ENCODE measurements around the gene GLE1. TPM values are rescaled to one million over a fixed set of nuclear protein-coding genes. Genes with fewer than 3 reads are reported as not detected.

Gene GLE1
- total RNA-seq (22.8 TPM), polyA plus RNA-seq (ENCODE audit: insufficient read depth, low read depth, low replicate concordance) (15.6 TPM)
- long read RNA-seq, donor 1, partial matches to known transcripts, result 0 of 2 reads
- long read RNA-seq, donor 1, other reads (novel, unspliced or antisense), result 0 of 2 reads
- long read RNA-seq, donor 2, result 0 reads
- long read RNA-seq, donor 3, partial matches to known transcripts, result 16 of 20 reads
- long read RNA-seq, donor 3, other reads (novel, unspliced or antisense), result 0 of 20 reads
- long read RNA-seq, donor 4, partial matches to known transcripts, result 0 of 3 reads
- long read RNA-seq, donor 4, other reads (novel, unspliced or antisense), result 0 of 3 reads
- long read RNA-seq, donor 5, result 0 reads
- long read RNA-seq, donor 6, partial matches to known transcripts, result 0 of 1 reads
- long read RNA-seq, donor 6, other reads (novel, unspliced or antisense), result 0 of 1 reads
- long read RNA-seq, donor 7, transcript GLE1-201 (16 exons, 3,321 nt), result major isoform, 21 of 34 reads
- long read RNA-seq, donor 7, partial matches to known transcripts, result 2 of 34 reads
- long read RNA-seq, donor 7, other reads (novel, unspliced or antisense), result 11 of 34 reads
- long read RNA-seq, donor 8, result 0 reads
- long read RNA-seq, donor 9, partial matches to known transcripts, result 0 of 1 reads
- long read RNA-seq, donor 9, other reads (novel, unspliced or antisense), result 0 of 1 reads
- long read RNA-seq, donor 10, partial matches to known transcripts, result 0 of 1 reads
- long read RNA-seq, donor 10, other reads (novel, unspliced or antisense), result 0 of 1 reads

DNA sequence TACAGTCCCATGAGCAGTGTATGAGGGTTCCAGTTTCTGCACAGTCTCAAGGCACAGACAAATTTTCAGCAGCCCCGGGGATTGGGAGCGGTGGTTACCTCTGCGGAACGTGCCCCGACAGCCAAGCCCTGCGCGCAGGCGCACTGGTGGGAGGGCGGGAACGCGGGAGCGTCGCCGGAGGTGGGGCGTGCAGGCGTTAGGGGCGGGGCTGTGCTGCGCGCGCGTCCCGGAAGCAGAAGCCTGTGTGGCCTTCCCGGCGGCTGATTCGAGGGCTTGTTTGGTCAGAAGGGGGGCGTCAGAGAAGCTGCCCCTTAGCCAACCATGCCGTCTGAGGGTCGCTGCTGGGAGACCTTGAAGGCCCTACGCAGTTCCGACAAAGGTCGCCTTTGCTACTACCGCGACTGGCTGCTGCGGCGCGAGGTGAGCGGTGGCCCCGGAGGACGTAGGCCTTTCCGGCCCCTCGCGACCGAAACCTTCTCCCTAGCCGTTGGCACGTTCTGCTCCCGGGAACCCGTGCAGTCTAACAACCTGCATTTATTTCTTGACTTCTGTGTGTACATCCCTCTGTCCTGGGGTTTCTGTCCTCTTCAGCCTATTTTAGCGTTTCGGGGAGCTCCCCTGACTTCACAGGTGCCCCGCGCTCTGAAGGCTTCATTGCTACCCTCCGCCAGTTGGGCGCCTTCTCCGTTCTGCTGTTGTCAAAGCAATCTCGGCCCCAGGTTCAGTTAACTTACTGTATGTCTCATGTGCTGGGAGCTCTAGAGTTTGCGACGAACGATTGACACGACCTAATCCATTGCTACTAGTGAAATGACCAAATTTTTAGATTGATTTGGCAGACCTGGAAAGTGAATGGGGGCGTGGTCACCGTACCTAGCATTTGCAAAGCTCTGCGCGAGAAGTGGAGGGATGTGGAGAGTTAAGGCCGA, at the start of gene GLE1:
GLE1 (plus strand) TSS at position 235 of the 929 bp plus-strand sequence; CDS start at position 322, 87 bp downstream.
- intact Hi-C loops (cut with DNase I), result no loop called here
- no peaks in the 10 kb centered on the region for H3K9me3 ChIP-seq (ENCODE audit: control insufficient read depth in 2 of 3, insufficient read depth in 1 of 3, low read length in 3 of 3)
- H3K4me1 ChIP-seq (ENCODE audit: control insufficient read depth in 2 of 3, insufficient read depth in 2 of 3, low read depth in 1 of 3, low read length in 3 of 3), result peaks cover 4 to 10% (median 5%) of the 10 kb centered on the region in 3 donors
- peaks cover 0 to 7% (median 5%) of the 10 kb centered on the region in 3 donors for H3K36me3 ChIP-seq (ENCODE audit: control insufficient read depth in 2 of 3, insufficient read depth in 3 of 3, low read length in 3 of 3)
- DNase-seq, result peak; percentile 96 to 98 (median 97)
- peak within 1 kb of the TSS; percentile 74 to 88 (median 87) for H3K9ac ChIP-seq (ENCODE audit: low read length in 3 of 3)
- H3K4me3 ChIP-seq (ENCODE audit: low read length in 3 of 3), result peak within 1 kb of the TSS; percentile 93 to 99 (median 96)
- peak within 1 kb of the TSS; percentile 73 to 81 for H3K27ac ChIP-seq (ENCODE audit: low read depth in 2 of 2, low read length in 2 of 2)
- H3K27me3 ChIP-seq (ENCODE audit: control insufficient read depth, insufficient read depth, low read length), result no peaks in the 10 kb centered on the region
- TF ChIP-seq, protein P1, sequence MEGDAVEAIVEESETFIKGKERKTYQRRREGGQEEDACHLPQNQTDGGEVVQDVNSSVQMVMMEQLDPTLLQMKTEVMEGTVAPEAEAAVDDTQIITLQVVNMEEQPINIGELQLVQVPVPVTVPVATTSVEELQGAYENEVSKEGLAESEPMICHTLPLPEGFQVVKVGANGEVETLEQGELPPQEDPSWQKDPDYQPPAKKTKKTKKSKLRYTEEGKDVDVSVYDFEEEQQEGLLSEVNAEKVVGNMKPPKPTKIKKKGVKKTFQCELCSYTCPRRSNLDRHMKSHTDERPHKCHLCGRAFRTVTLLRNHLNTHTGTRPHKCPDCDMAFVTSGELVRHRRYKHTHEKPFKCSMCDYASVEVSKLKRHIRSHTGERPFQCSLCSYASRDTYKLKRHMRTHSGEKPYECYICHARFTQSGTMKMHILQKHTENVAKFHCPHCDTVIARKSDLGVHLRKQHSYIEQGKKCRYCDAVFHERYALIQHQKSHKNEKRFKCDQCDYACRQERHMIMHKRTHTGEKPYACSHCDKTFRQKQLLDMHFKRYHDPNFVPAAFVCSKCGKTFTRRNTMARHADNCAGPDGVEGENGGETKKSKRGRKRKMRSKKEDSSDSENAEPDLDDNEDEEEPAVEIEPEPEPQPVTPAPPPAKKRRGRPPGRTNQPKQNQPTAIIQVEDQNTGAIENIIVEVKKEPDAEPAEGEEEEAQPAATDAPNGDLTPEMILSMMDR (IDR thresholded peaks at IDR 0.05; ENCODE audit: borderline replicate concordance, extremely low read depth, insufficient read depth), result no peak
- no peak for FAIRE-seq

DNA sequence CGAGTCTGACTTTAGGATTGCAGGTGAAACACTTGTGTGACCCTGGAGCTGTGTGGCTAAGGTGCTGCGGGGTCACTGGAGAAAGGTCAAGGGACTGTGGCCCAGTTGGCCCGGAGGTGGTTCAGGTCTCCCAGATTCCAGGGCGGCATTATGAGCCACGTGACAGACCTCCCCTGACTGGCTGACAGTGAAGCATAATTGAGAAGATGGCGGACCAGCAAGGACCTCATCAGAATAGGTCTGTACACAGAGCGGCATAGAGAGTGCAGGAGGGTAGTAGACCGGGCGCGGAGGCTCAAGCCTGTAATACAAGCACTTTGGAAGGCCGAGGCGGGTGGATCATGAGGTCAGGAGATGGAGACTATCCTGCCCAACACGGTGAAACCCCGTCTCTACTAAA, 49.5 kb upstream of the GLE1 start:
- peak in 2 of 5 donors; percentile 3 to 59 for DNase-seq
- H3K9ac ChIP-seq (ENCODE audit: low read length in 3 of 3), result no peak overlapping the region
- H3K36me3 ChIP-seq (ENCODE audit: control insufficient read depth in 2 of 3, insufficient read depth in 3 of 3, low read length in 3 of 3), result no peaks in the 10 kb centered on the region
- intact Hi-C loops (cut with DNase I), result no loop called here
- FAIRE-seq, result no peak
- no peak overlapping the region for H3K27ac ChIP-seq (ENCODE audit: low read depth in 2 of 2, low read length in 2 of 2)
- no peak overlapping the region for H3K4me3 ChIP-seq (ENCODE audit: low read length in 3 of 3)
- no peaks in the 10 kb centered on the region for H3K27me3 ChIP-seq (ENCODE audit: control insufficient read depth, insufficient read depth, low read length)
- H3K4me1 ChIP-seq (ENCODE audit: control insufficient read depth in 2 of 3, insufficient read depth in 2 of 3, low read depth in 1 of 3, low read length in 3 of 3), result peaks cover 0 to 6% (median 0%) of the 10 kb centered on the region in 3 donors
- H3K9me3 ChIP-seq (ENCODE audit: control insufficient read depth in 2 of 3, insufficient read depth in 1 of 3, low read length in 3 of 3), result no peaks in the 10 kb centered on the region
- TF ChIP-seq, protein P1 (IDR thresholded peaks at IDR 0.05; ENCODE audit: borderline replicate concordance, extremely low read depth, insufficient read depth), result no peak

GRCh38 chr9:128455849-128456612, 48.5 kb upstream of the GLE1 start, which contains the start of gene ODF2:
Gene ODF2, plus strand, starts transcription at chr9:128456006. Its CDS starts 86 bp downstream, at chr9:128456092.
- peaks cover under 1 to 10% (median 7%) of the 10 kb centered on the region in 3 donors for H3K36me3 ChIP-seq (ENCODE audit: control insufficient read depth in 2 of 3, insufficient read depth in 3 of 3, low read length in 3 of 3)
- intact Hi-C loops (cut with DNase I), result no loop called here
- peak within 1 kb of the TSS; percentile 65 to 69 (median 67) for H3K9ac ChIP-seq (ENCODE audit: low read length in 3 of 3)
- no peaks in the 10 kb centered on the region for H3K9me3 ChIP-seq (ENCODE audit: control insufficient read depth in 2 of 3, insufficient read depth in 1 of 3, low read length in 3 of 3)
- H3K4me1 ChIP-seq (ENCODE audit: control insufficient read depth in 2 of 3, insufficient read depth in 2 of 3, low read depth in 1 of 3, low read length in 3 of 3), result peaks cover 0 to 6% (median 0%) of the 10 kb centered on the region in 3 donors
- H3K4me3 ChIP-seq (ENCODE audit: low read length in 3 of 3), result peak within 1 kb of the TSS; percentile 63 to 85 (median 84)
- H3K27me3 ChIP-seq (ENCODE audit: control insufficient read depth, insufficient read depth, low read length), result no peaks in the 10 kb centered on the region
- TF ChIP-seq, protein P1 (IDR thresholded peaks at IDR 0.05; ENCODE audit: borderline replicate concordance, extremely low read depth, insufficient read depth), result no peak
- H3K27ac ChIP-seq (ENCODE audit: low read depth in 2 of 2, low read length in 2 of 2), result peak within 1 kb of the TSS; percentile 53 to 57
- DNase-seq (peak; percentile 98 to 99 (median 99)), FAIRE-seq (peak; percentile 42)
